GM19193 (cell line): ENCODE data around the gene UTP25.

Experiments
- POLR2A ChIP-seq: IDR thresholded peaks from 4 replicates; pipeline ENCODE4 v1.6.1; 2011; ENCODE audit not compliant: insufficient read depth, insufficient read length; ENCODE audit errors: extremely low read depth

UTP25 gene

GRCh38 chr1:209802780-209803152, 25.0 kb upstream of the UTP25 start:
- TF ChIP-seq POLR2A: no peak

GRCh38 chr1:209803568-209803967, 24.2 kb upstream of the UTP25 start:
- TF ChIP-seq POLR2A: no peak

DNA sequence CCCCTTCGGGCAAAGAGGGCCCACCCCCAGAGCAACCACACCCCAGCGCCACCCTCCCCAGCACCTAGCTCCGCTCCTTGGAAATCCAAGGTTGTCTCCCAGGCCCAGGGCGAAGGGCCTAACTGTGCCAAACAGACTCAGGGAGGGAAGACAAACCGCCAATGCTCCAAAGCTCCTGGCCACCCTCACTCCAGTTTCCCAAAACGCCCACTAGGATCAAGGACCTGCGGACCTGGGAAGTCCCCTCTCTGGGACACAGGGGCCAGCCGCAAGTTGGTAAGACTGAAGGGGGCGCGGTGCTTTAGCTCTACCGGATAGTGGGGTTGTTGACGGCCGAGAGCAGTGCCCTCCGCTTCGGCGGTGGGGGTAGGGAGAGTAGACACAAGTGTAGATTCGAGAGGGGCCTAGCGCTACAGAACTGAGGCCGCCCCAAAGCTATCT, 22.4 kb upstream of the UTP25 start:
- TF ChIP-seq POLR2A: no peak

DNA sequence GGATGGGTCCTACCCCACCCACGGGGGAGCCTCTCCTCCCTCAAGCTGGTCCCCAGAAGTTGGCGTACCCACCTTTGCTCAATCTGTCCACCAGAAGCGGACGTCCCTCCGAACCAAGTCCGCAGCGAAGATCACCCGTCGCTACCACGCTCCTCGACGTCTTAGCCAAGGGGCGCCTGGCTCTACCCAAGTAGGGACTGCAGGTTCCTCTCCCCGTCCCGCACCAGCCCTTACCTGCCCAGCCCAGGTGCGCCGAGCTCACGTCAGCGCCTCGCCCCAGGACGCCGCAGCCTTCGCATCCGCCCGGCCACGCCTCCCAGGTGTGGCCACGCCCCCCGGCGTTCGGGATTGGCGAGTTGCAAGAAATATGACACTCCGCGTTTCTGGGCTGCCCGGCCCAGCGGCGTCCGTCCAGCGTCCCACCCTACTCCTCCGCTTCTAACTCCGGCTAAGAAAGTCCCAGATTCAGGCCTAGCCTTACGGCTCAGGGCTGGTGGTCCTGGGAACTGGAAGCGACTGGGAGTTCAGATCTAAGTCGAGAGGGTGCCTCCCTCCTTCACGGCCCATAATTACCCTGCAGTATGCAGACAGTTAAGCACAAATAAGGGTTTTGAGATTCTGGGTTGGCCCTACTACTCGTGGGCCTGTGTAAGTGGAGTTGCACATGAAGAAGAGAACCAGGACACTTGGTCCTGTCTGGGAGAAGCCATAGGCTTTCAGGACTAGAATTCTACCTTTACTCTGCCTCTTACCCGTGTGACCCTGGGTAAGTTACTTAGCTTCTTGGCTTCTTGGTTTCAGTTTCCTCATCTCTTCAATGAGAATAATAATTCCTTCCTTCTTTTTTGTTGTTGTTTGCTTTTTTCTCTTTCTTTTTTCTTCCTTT, 21.7 kb upstream of the UTP25 start, which contains the start of gene IRF6:
Gene IRF6, minus strand, starts transcription at position 268 of the 886 bp plus-strand sequence. CDS start 4,729 bp downstream, outside the sequence.
- no peak for TF ChIP-seq POLR2A

GRCh38 chr1:209807509-209807908, 20.3 kb upstream of the UTP25 start:
- no peak for TF ChIP-seq POLR2A

- no peak for TF ChIP-seq POLR2A
Observed at GRCh38 chr1:209808059-209808581, 19.7 kb upstream of the UTP25 start.

GRCh38 chr1:209809611-209810010, 18.2 kb upstream of the UTP25 start:
- TF ChIP-seq POLR2A: no peak

DNA sequence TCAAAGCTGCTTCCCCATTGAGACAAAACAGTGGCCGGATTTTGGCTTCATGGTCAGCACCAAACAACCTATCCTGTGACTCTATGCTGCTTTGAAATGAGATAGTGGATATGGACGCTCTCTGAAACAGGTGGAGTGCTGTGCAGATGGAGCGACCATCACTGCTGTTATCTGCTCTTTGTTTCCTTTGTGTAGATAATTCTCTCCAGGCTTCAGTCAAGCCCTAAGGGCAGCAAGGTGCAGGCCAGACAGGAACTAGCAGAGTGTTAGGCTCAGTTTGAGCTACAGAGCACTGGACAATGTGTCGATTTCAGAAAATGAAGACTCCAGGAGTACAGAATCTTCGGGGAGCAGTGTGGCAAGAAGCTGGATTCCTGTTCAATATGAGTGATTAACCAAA, 17.0 kb upstream of the UTP25 start:
- no peak for TF ChIP-seq POLR2A

GRCh38 chr1:209813902-209814301, 13.9 kb upstream of the UTP25 start:
- TF ChIP-seq POLR2A: no peak

DNA sequence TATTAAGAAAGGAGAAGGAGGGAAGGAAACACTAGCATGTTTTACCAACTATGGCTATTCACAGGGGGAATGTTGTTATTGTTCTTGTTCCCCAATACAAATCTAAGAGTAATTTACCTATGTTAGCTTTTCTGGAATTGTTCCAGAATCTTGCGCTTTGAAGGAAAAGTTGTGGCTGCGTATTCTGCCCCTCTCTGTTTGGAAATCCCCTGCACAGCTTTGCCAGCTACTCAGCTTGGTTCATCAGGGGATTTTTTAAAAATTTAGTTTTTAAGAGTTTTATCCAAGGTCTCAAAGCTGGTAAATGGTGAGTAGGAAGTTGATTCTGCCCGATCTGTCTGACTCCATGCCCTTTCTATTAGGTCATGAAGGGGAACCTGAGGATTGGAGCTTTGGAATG, 12.3 kb upstream of the UTP25 start:
- no peak for TF ChIP-seq POLR2A

- no peak for TF ChIP-seq POLR2A
Observed at GRCh38 chr1:209815931-209816341, 11.8 kb upstream of the UTP25 start.

DNA sequence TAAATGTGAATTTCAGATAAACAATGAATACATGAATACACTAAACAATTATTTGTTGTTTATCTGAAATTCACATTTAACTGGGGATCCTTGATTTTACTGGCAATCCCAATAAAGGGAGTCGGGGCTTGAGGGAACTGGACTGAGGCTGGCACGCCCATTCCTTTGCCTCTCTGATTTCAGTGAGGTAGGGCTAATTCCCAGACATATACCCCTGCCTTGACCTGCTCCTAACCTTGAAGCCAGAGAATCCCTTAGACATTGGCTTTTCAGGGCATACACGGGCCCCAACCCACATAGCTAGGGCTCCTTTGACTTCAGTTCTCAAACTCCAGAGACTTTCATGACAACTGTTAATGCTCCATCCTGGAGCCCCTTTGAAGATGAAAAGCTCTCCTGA, 10.8 kb upstream of the UTP25 start:
- TF ChIP-seq POLR2A: no peak

DNA sequence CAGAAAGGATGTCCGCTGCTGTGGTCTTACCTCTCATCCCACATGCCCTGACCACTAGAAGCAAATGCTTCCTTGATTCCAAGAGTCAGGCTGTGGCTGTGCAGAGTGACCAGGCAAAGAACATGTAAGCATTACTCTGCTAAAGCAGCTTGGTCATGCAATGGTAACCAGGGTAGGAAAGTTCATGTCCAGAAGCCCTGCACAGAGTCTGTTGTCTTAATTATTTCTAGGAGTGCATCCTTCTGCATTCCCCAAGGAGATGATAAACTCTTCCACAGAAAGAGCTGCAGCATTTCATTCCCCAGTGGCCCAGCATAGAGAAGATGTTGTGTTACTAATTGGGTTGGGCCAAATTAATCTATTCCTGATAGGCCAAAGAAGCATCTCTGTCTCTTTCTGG, 10.1 kb upstream of the UTP25 start:
- TF ChIP-seq POLR2A: no peak

GRCh38 chr1:209819058-209819457, 8.7 kb upstream of the UTP25 start:
- TF ChIP-seq POLR2A: no peak

DNA sequence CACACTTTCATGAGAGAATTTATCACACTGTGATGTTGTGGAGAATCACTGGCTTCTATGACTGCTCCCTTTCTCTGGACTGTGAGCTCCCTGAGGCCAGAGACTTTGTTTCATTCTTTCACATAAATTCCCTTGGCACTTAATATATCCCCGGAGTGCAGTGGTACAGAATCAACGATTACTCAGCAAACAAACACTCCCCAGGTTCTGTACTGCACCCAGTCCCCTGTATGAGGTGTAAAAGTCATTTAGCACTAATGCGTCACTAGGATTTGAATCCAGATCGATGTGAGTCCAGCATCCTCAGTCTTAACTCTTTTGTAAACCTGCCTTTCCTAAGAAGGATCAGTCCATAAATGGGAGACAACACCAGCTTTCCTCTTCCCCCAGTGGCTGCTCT, 6.8 kb upstream of the UTP25 start:
- no peak for TF ChIP-seq POLR2A

DNA sequence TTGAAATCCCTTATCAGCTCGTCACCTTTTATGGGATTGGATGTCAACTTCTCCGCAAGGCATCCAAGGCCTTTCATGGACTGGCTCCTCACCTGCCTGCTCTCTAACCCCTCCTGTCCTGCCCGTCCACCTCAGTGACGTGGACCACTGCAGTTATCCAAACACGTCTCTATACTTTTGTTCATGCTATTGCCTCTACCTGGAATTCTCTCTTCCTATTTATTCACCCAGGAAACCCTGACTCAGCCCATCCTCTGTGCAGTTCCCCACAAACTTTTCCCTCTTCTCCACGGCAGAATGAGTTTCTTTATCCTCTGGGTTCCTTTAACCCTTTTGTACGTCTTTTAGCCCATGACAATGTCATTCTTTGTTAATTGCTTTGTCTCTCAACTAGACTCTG, 5.1 kb upstream of the UTP25 start:
- TF ChIP-seq POLR2A: no peak
